Heart right ventricle (tissue), 16 donors: ENCODE data around the gene PIM3. TPM values are rescaled to one million over a fixed set of nuclear protein-coding genes. Genes with fewer than 3 reads are reported as not detected.

Experiments
- ATAC-seq, 8 donors: fragments of 200-7000 bp; cut with Tn5 transposase; one replicate each; pipeline ENCODE4 v1.9.1; 2020; ENCODE audit warnings: mild to moderate bottlenecking in 8 of 8, moderate library complexity in 8 of 8, moderate number of reproducible peaks in 1 of 8
- DNase-seq, 2 donors: peaks; one replicate each; pipeline ENCODE4 v3.0.0-alpha.2; 2020
- H3K27ac ChIP-seq, 10 donors: fragments of 200-600 bp; sonication (generic) in 2 of 10; one replicate each; pipeline versions ENCODE4 v1.5.0 to v1.8.0; 2020 to 2022; ENCODE audit warnings: mild to moderate bottlenecking in 3 of 10
- H3K27me3 ChIP-seq, 7 donors: fragments of 200-600 bp; one replicate each; pipeline ENCODE4 v1.8.0; 2021 to 2022; ENCODE audit warnings: mild to moderate bottlenecking in 2 of 7
- H3K36me3 ChIP-seq, 9 donors: fragments of 200-600 bp; sonication (generic) in 1 of 9; one replicate each; pipeline versions ENCODE4 v1.5.0 to v1.8.0; 2020 to 2022; ENCODE audit warnings: mild to moderate bottlenecking in 2 of 9
- H3K4me1 ChIP-seq, 9 donors: fragments of 200-600 bp; sonication (generic) in 1 of 9; one replicate each; pipeline versions ENCODE4 v1.5.0 to v1.8.0; 2020 to 2022; ENCODE audit warnings: mild to moderate bottlenecking in 4 of 9
- H3K4me3 ChIP-seq, 10 donors: fragments of 200-600 bp; sonication (generic) in 2 of 10; one replicate each; pipeline versions ENCODE4 v1.5.0 to v1.8.0; 2020 to 2022; ENCODE audit warnings: mild to moderate bottlenecking in 7 of 10, moderate library complexity in 2 of 10
- H3K9me3 ChIP-seq, 11 donors: fragments of 200-600 bp in 10 of 11; sonication (generic) in 2 of 11; one replicate each; pipeline versions ENCODE4 v1.5.0 to v1.8.0; 2013 to 2022; ENCODE audit warnings: mild to moderate bottlenecking in 2 of 11, control low read depth in 1 of 11, moderate library complexity in 1 of 11
- CTCF ChIP-seq, 9 donors: fragments of 200-600 bp; sonication (generic) in 2 of 9; IDR thresholded peaks; one replicate each; pipeline versions ENCODE4 v1.5.0 to v1.8.0; 2021 to 2022; ENCODE audit warnings: antibody characterized with exemption in 9 of 9, mild to moderate bottlenecking in 5 of 9, moderate library complexity in 1 of 9
- WGBS, 2 donors: extraction: QIAGEN DNeasy Blood & Tissue Kit; methylation state at CpG; one replicate each; pipeline ENCODE4 v1.1.7; 2013; ENCODE audit warnings: inconsistent platforms in 1 of 2; 5-methylcytosine and 5-hydroxymethylcytosine counted together
- intact Hi-C, 10 donors: fragments of 100-400 bp; cut with DNase I; formaldehyde crosslinking; loops; one replicate each; pipeline versions ENCODE4 v1.11.1 to v1.14.2; 2022
- polyA plus RNA-seq, 2 donors: library from polyadenylated mRNA; stranded (reverse); fragments of 200-250 nt; gene quantifications; one replicate each; pipeline ENCODE4 v1.2.3, GENCODE V29; 2013
- total RNA-seq, 10 donors: library from RNA; stranded (reverse); fragmentation: NEBNext Ultra II Directional in 3 of 10; extraction: Animal tissue kit (Norgen Biotek cat#: 25700) in 3 of 10; gene quantifications; one replicate each; pipeline versions ENCODE4 v1.2.1 to v1.2.4, GENCODE V29; 2021 to 2023
- donor health status: Arrhythmogenic right ventricular cardiomyopathy.
- donor health status: ischemic (EF 13 %, LVEDD 7.1; RV severe dilation, severe dysfunction).
- donor health status: healthy with polysubstance abuse.
- donor health status: DM: no; HTN: yes; CAD: no.
- donor health status: DM: no; HTN: no; CAD: no.
- donor health status: ischemic (EF 25% LVEDD 6.9; RV normal size, moderate dysfunction).
- donor health status: ischemic (EF 25% LVEDD 5.7; RV mildly dilated, moderate dysfunction).
- donor health status: healthy.
- donor health status: DM: yes; HTN: yes; CAD: no.
- donor health status: Ischemic cardiomyopathy.
- donor health status: ischemic (EF 35%, LVEDD 5.7; RV mildly dilated, moderate dysfunction).
- donor health status: nonischemic (EF 11% LVEDD 7.7; RV severe dilation, severe dysfunction).
- donor health status: DM: yes; HTN: yes; CAD: no.
- donor health status: PGD.
- donor health status: ischemic (EF 29% LVEDD 5.4; RV normal size, mild dysfunction).
- donor health status: nonischemic (EF 23%, LVEDD 6.1; RV moderate dilation, normal function).

Gene PIM3
- total and polyA plus RNA-seq, 12 donors = 27.4 to 81.6 (median 43.7) TPM

- H3K4me1 ChIP-seq = peaks cover 24 to 61% (median 53%) of the 10 kb centered on the region in 9 donors
- H3K27ac ChIP-seq = peak overlapping the region in 7 of 10 donors; percentile 2 to 99 (median 44)
- no peak overlapping the region for H3K4me3 ChIP-seq
- peak; percentile 49 to 85 (median 79) for TF ChIP-seq CTCF (IDR thresholded peaks at IDR 0.05)
- H3K36me3 ChIP-seq = peaks cover 0 to 14% (median 0%) of the 10 kb centered on the region in 9 donors
- DNase-seq (peak in 1 of 2 donors; percentile 83), ATAC-seq (peak; percentile 14 to 74 (median 46))
- peaks cover 0 to 10% (median 6%) of the 10 kb centered on the region in 7 donors for H3K27me3 ChIP-seq
- H3K9me3 ChIP-seq = no peaks in the 10 kb centered on the region
- 40 to 47% methylated on average over 14 of the region's 14 CpGs for WGBS, 2 donors
- intact Hi-C loops = loop anchor here in 9 of 10 donors (1.0 to 10.0 kb wide), 9 partner anchors 36 to 274 kb away; partner anchors contain the start of gene SELENOO (in 2 of the 9)
These were observed 29.8 kb upstream of the PIM3 start for GRCh38 chr22:49930596-49931412.

- TF ChIP-seq CTCF (IDR thresholded peaks at IDR 0.05) = no peak
- H3K9me3 ChIP-seq = no peaks in the 10 kb centered on the region
- peaks cover 0 to 9% (median 6%) of the 10 kb centered on the region in 7 donors for H3K27me3 ChIP-seq
- peaks cover 42 to 86% (median 78%) of the 10 kb centered on the region in 9 donors for H3K4me1 ChIP-seq
- peak overlapping the region in 7 of 10 donors; percentile 1 to 72 (median 54) for H3K4me3 ChIP-seq
- no peaks in the 10 kb centered on the region for H3K36me3 ChIP-seq
- intact Hi-C loops = loop anchor here in 6 of 10 donors (2.0 to 10.0 kb wide), 5 partner anchors 27 to 271 kb away; partner anchors contain the start of genes SELENOO (in 2 of the 6) and PIM3 (in 1 of the 6)
- DNase-seq (peak in 1 of 2 donors; percentile 64), ATAC-seq (peak in 6 of 8 donors; percentile 0 to 56 (median 4))
- H3K27ac ChIP-seq = peak overlapping the region; percentile 90 to 100 (median 98)
- 49 to 53% methylated on average over 27 of the region's 27 CpGs for WGBS, 2 donors
These were observed 27.1 kb upstream of the PIM3 start for GRCh38 chr22:49933236-49934159.

- H3K36me3 ChIP-seq = no peaks in the 10 kb centered on the region
- H3K9me3 ChIP-seq = no peaks in the 10 kb centered on the region
- peak; percentile 69 to 73 for DNase-seq
- H3K27ac ChIP-seq = peak overlapping the region; percentile 90 to 100 (median 98)
- TF ChIP-seq CTCF (IDR thresholded peaks at IDR 0.05) = no peak
- peak in 7 of 8 donors; percentile 19 to 50 (median 32) for ATAC-seq
- intact Hi-C loops = loop anchor here in 6 of 10 donors (2.0 to 10.0 kb wide), 5 partner anchors 26 to 270 kb away; partner anchors contain the start of genes SELENOO (in 2 of the 6) and PIM3 (in 1 of the 6)
- peaks cover 0 to 1% (median 0%) of the 10 kb centered on the region in 7 donors for H3K27me3 ChIP-seq
- peak overlapping the region in 9 of 10 donors; percentile 41 to 72 (median 52) for H3K4me3 ChIP-seq
- peaks cover 42 to 90% (median 83%) of the 10 kb centered on the region in 9 donors for H3K4me1 ChIP-seq
- WGBS, 2 donors = 38 to 40% methylated on average over 24 of the region's 24 CpGs
These were observed 26.2 kb upstream of the PIM3 start for GRCh38 chr22:49934160-49934890.
